GM10266 (cell line): ENCODE measurements around the gene UVSSA.
"Not testable (repeated sequence)": the region's sequence is repeated elsewhere in the genome, so short reads cannot be mapped to it uniquely, and the experiment has no call there.

Source experiments
- DNase-seq: peaks from one replicate; pipeline ENCODE4 v3.0.0; 2012; ENCODE audit errors: extremely low spot score
- CTCF ChIP-seq: IDR thresholded peaks from 2 replicates; pipeline ENCODE4 v1.5.1; 2012; ENCODE audit warnings: mild to moderate bottlenecking, low read depth; ENCODE audit not compliant: control insufficient read depth, insufficient read depth; ENCODE audit errors: missing control alignments

The UVSSA gene

GRCh38 chr4:1383728-1384591, 37.0 kb downstream of the UVSSA start:
- no peak for TF ChIP-seq CTCF

GRCh38 chr4:1384675-1385372, 37.8 kb downstream of the UVSSA start:
- TF ChIP-seq CTCF: no peak
- DNase-seq: no peak

More at GRCh38 chr4:1383728-1384591, 37.0 kb downstream of the UVSSA start:
- no peak for DNase-seq

GRCh38 chr4:1385373-1386340, 38.6 kb downstream of the UVSSA start:
- TF ChIP-seq CTCF: no peak
- DNase-seq: no peak

- DNase-seq: not testable (repeated sequence)
These were observed 46.4 kb downstream of the UVSSA start for GRCh38 chr4:1393363-1393762.

GRCh38 chr4:1393866-1394265, 46.9 kb downstream of the UVSSA start:
- no peak for TF ChIP-seq CTCF
- no peak for DNase-seq

GRCh38 chr4:1394554-1395388, 47.8 kb downstream of the UVSSA start:
- not testable (repeated sequence) for DNase-seq

- DNase-seq: not testable (repeated sequence)
These were observed 48.4 kb downstream of the UVSSA start for GRCh38 chr4:1395389-1395820.
